ENCODE results near the gene CD160. TPM values are rescaled to one million over a fixed set of nuclear protein-coding genes. Genes with fewer than 3 reads are reported as not detected.

The CD160 gene, protein sequence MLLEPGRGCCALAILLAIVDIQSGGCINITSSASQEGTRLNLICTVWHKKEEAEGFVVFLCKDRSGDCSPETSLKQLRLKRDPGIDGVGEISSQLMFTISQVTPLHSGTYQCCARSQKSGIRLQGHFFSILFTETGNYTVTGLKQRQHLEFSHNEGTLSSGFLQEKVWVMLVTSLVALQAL
- 0.18 TPM for total RNA-seq

DNA sequence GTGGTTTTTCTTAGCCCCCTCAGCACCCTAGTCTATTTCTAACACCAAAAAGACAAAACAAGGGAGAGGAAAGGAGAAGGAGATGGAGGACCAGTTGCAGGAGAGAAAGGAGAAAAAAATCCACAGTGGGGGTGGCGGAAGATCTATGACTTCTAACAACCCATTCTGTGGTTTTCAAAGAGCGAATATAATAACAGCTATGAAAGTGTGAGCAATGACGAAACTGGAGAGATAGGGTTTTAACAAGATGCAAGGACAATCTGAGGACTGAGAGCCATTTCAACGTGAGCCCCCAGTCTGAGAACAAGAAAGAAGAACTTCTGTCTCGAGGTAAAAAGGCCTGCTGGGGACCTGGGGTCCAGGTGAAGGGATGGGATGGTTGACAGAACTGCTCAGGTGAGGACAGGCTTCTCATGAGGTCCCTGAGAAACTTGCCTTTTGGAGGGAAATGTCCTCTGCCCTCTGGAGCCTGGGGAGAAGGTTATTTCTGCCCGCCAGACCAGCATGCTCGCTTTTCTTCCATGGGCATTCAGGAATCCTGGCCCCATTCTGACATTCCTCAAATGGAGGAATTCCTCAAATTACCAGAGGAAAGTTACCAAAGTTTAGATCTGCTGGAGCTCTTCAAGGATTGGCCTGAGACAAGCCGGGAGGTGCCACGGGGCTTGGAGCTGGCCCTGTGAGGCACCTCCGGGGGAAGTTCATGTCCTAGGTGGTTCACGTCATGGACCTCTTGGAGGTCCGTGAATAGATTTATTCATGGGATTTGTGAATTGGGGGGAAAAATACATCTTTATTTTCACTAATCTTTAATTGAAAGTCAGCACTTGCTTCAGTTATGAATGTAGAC is at the start of gene CD160:
Gene CD160, plus strand, starts transcription at position 270 of the 850 bp plus-strand sequence. CDS start 8,829 bp downstream, outside the sequence.

DNA sequence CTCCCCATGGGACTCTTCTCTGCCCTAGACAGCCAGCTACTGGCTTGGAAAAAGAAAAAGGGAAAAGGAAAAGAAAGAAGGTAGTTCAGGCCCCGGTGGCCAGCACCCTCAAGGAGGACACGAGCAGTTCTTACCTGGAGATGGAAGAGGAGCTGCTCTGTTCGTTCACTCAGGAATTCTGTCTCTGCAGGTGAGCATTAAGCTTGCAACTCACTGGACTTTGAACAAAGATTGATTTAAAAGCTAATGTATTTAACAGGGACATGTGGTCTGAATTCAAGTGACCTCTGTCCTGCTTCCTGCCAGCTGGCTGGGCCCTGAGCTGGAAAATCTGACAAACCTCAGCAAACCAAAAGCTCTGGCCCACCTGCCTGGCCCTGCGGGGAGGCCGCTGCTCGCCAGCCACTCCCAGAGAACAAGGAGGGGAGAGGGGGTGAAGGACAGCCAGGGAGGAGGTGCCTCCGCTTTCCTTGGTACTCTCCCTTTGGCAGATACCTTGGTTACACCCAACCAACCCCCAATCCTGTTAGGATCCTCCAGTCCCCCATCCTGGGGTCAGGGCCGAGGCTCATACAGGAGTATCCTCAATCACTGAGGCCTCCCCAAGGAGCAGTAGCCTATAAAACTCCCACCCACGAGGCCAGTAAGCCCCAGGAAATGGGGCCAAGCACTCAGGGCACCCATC is 12.0 kb upstream of the CD160 start, which contains the start of gene PDZK1:
Gene PDZK1, minus strand, starts transcription at position 186 of the 685 bp plus-strand sequence. CDS start 19,347 bp downstream, outside the sequence.

Other genes with a start within 250 kb of the CD160 start
- 30.6 TPM for gene GPR89A, start 111.5 kb upstream of the CD160 start, total RNA-seq
- 61.4 TPM for gene PDZK1, start 12.1 kb upstream of the CD160 start, total RNA-seq
- gene RNF115, start 104.6 kb downstream of the CD160 start, total RNA-seq: 14.9 TPM
- 23.2 TPM for gene POLR3C, start 104.7 kb downstream of the CD160 start, total RNA-seq
- gene NUDT17, start 126.1 kb downstream of the CD160 start, total RNA-seq: 6.8 TPM
- 21.6 TPM for gene PIAS3, start 139.6 kb downstream of the CD160 start, total RNA-seq
- 3.1 TPM for gene ANKRD35, start 166.4 kb downstream of the CD160 start, total RNA-seq
- 1.2 TPM for gene ITGA10, start 190.6 kb downstream of the CD160 start, total RNA-seq
- gene PEX11B, start 199.2 kb downstream of the CD160 start, total RNA-seq: 27.0 TPM
- 55.0 TPM for gene RBM8A, start 208.0 kb downstream of the CD160 start, total RNA-seq
- 24.3 TPM for gene LIX1L, start 238.5 kb downstream of the CD160 start, total RNA-seq
- 0.41 TPM for gene ANKRD34A, start 245.1 kb downstream of the CD160 start, total RNA-seq
- gene POLR3GL, start 245.2 kb downstream of the CD160 start, total RNA-seq: 9.9 TPM

Data from metanephros (tissue), 1 donor.